ENCODE measurements around the gene RAB6B. TPM values are rescaled to one million over a fixed set of nuclear protein-coding genes. Genes with fewer than 3 reads are reported as not detected.

RAB6B gene
- total RNA-seq, 1 experiment from 2014 or later, result 18.0 TPM

DNA sequence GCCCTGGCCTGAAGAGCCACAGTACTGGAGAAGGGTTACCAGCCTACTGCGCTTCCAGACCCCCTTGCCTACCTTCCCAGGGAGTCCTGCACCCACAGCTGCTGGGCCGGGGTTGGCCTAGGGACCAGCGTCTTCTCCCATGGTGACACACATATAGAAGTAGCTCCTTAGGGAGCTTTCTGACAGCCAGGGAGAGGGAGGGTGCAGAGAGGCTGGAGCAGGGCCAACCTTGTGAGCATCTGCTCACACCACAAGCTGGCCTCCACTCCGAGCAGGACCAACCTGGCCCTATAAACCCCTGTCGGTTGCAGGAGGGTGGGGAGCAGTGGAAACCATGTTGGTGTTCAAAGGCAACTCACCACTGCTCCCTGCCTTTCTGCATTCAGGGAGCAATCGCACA, 54.9 kb downstream of the RAB6B start (continued):
- TF ChIP-seq, protein P1, sequence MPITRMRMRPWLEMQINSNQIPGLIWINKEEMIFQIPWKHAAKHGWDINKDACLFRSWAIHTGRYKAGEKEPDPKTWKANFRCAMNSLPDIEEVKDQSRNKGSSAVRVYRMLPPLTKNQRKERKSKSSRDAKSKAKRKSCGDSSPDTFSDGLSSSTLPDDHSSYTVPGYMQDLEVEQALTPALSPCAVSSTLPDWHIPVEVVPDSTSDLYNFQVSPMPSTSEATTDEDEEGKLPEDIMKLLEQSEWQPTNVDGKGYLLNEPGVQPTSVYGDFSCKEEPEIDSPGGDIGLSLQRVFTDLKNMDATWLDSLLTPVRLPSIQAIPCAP (CRISPR knock-in tag; IDR thresholded peaks at IDR 0.05), result no peak
- no peak for TF ChIP-seq ERG (CRISPR knock-in tag; IDR thresholded peaks at IDR 0.05)
- TF ChIP-seq ZBTB43 (CRISPR knock-in tag; IDR thresholded peaks at IDR 0.05), result no peak
- TF ChIP-seq, protein P2, sequence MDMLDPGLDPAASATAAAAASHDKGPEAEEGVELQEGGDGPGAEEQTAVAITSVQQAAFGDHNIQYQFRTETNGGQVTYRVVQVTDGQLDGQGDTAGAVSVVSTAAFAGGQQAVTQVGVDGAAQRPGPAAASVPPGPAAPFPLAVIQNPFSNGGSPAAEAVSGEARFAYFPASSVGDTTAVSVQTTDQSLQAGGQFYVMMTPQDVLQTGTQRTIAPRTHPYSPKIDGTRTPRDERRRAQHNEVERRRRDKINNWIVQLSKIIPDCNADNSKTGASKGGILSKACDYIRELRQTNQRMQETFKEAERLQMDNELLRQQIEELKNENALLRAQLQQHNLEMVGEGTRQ (CRISPR knock-in tag; IDR thresholded peaks at IDR 0.05), result no peak

DNA sequence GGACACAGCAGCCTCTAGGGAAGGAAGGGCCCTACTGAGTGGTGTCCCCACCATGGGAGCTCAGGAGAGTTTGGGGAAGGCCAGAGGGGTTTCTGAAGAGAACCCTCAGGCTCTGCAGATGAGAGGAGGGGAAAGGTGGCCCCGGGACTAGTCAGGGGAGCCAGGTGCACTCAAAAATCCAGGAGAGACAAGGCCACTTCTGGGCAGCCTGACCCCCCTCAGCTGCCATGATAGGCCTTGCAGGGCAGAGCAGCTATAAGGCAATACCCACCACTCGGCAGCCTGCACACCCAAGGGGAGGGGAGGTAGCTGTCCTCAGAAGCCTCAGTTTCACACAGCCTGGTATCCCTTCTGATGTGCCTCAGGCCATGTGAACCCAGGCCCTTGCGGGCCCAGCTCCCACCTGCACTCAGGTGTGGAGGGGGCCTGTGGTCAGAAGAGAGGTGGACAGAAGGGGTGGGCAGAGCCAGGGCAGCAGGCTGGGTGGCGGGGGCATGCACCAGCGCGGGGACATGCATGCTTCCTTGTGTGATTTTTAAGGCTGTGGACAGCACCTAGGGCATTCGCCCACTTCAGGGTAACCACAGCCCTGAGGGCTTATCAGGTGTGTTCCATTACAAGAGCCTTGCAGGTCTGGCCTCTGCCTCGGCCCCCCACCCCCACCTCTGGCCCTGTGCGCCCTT, 55.5 kb downstream of the RAB6B start:
- no peaks in the 10 kb centered on the region for H3K9me3 Mint-ChIP-seq
- no peaks in the 10 kb centered on the region for H3K4me1 Mint-ChIP-seq
- ChIA-PET POLR2A (interaction anchor here (0.6 kb wide), 1 partner anchor 701 kb away, joined by 3 read pairs; no protein-coding TSS in a partner anchor), CTCF (no interaction called here)
- TF ChIP-seq CREM (CRISPR knock-in tag; IDR thresholded peaks at IDR 0.05) (no peak), NR3C1 (CRISPR knock-in tag; conservative IDR thresholded peaks at IDR 0.05; ENCODE audit: low read depth) (no peak), CREB1 (CRISPR knock-in tag; IDR thresholded peaks at IDR 0.05) (no peak), RELA (CRISPR knock-in tag; IDR thresholded peaks at IDR 0.05; ENCODE audit: borderline replicate concordance) (no peak), ZNF263 (CRISPR knock-in tag; IDR thresholded peaks at IDR 0.05; ENCODE audit: low read depth) (no peak), AFF4 (CRISPR knock-in tag; IDR thresholded peaks at IDR 0.05; ENCODE audit: borderline replicate concordance) (no peak), NFYB (CRISPR knock-in tag; conservative IDR thresholded peaks at IDR 0.05; ENCODE audit: low read depth) (no peak), ELF4 (CRISPR knock-in tag; IDR thresholded peaks at IDR 0.05; ENCODE audit: low read depth) (no peak), ZNF425 (CRISPR knock-in tag; conservative IDR thresholded peaks at IDR 0.05) (no peak), ZNF138 (CRISPR knock-in tag; conservative IDR thresholded peaks at IDR 0.05) (no peak), ZNF423 (CRISPR knock-in tag; IDR thresholded peaks at IDR 0.05) (no peak), ZNF121 (CRISPR knock-in tag; IDR thresholded peaks at IDR 0.05) (no peak), ZNF232 (CRISPR knock-in tag; IDR thresholded peaks at IDR 0.05) (no peak), PRRX2 (CRISPR knock-in tag; IDR thresholded peaks at IDR 0.05) (no peak)
- TF ChIP-seq, protein P3, sequence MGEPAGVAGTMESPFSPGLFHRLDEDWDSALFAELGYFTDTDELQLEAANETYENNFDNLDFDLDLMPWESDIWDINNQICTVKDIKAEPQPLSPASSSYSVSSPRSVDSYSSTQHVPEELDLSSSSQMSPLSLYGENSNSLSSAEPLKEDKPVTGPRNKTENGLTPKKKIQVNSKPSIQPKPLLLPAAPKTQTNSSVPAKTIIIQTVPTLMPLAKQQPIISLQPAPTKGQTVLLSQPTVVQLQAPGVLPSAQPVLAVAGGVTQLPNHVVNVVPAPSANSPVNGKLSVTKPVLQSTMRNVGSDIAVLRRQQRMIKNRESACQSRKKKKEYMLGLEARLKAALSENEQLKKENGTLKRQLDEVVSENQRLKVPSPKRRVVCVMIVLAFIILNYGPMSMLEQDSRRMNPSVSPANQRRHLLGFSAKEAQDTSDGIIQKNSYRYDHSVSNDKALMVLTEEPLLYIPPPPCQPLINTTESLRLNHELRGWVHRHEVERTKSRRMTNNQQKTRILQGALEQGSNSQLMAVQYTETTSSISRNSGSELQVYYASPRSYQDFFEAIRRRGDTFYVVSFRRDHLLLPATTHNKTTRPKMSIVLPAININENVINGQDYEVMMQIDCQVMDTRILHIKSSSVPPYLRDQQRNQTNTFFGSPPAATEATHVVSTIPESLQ (CRISPR knock-in tag; IDR thresholded peaks at IDR 0.05), result no peak
- no peaks in the 10 kb centered on the region for H3K27me3 Mint-ChIP-seq (ENCODE audit: low read depth)
- H3K4me3 Mint-ChIP-seq, result no peak overlapping the region
- DNase-seq (ENCODE audit: low spot score) (no peak), ATAC-seq (no peak)
- no peaks in the 10 kb centered on the region for H3K36me3 Mint-ChIP-seq
- H3K27ac Mint-ChIP-seq, result no peak overlapping the region
